HepG2 (cell line): ENCODE measurements around the gene CMIP. TPM values are rescaled to one million over a fixed set of nuclear protein-coding genes. Genes with fewer than 3 reads are reported as not detected.

Experiments
- ATAC-seq: fragments of 200-7000 bp; cut with Tn5 transposase; 3 replicates; pipeline ENCODE4 v1.9.1; 2020; ENCODE audit warnings: mild to moderate bottlenecking, moderate library complexity
- BruUV-seq: library from RNA; stranded (reverse); fragments of 400-500 nt; replicated peaks from 2 replicates; lab custom pipeline; 2021; lab: Mats Ljungman, UMichigan
- CTCF ChIA-PET: fragments of 300-600 bp; formaldehyde crosslinking; extraction: SDS; loops from one replicate; lab custom pipeline; 2021; ENCODE audit warnings: low total read pairs, inconsistent platforms, low intra/inter-chr PET ratio; lab: Yijun Ruan, JAX
- POLR2A ChIA-PET: fragments of 350-600 bp; sonication (Branson Sonifier 250); formaldehyde crosslinking; loops from one replicate; lab custom pipeline; 2020; ENCODE audit warnings: antibody characterized with exemption, inconsistent platforms; lab: Yijun Ruan, JAX
- DNase-seq: peaks from one replicate; pipeline ENCODE4 v3.0.0-alpha.2; 2015; ENCODE audit warnings: low spot score
- FAIRE-seq: peaks from 3 replicates; lab custom pipeline; 2011; peaks lifted over from hg19 to GRCh38; lab: Jason Lieb, UNC
- H2AFZ ChIP-seq: one replicate; pipeline ENCODE4 v1.6.1; 2011; ENCODE audit warnings: low read length, inconsistent platforms
- H3K27ac ChIP-seq: fragments of 300-600 bp; 3 replicates; pipeline ENCODE4 v1.8.0; 2011; ENCODE audit warnings: mixed run types, mild to moderate bottlenecking, mixed read lengths, low read length, inconsistent platforms; ENCODE audit not compliant: insufficient read depth; ENCODE audit errors: extremely low read length
- H3K27me3 ChIP-seq, 2 experiments: fragments of 200-600 bp in 1 of 2; 2 replicates in 1 of 2; 3 replicates in 1 of 2; pipeline versions ENCODE4 v1.6.0 to v1.8.0; 2011; ENCODE audit warnings: low read length in 2 of 2, mild to moderate bottlenecking in 2 of 2, moderate library complexity in 2 of 2, inconsistent platforms in 1 of 2; ENCODE audit not compliant: insufficient read depth in 2 of 2, control insufficient read depth in 1 of 2
- H3K36me3 ChIP-seq, 2 experiments: fragments of 200-600 bp in 1 of 2; replicated peaks in 1 of 2; 2 replicates in 1 of 2; 3 replicates in 1 of 2; pipeline versions ENCODE4 v1.5.1 to v1.8.0; 2011; ENCODE audit warnings: low read length in 2 of 2, inconsistent platforms in 1 of 2; ENCODE audit not compliant: insufficient read depth in 2 of 2, control insufficient read depth in 1 of 2
- H3K4me1 ChIP-seq: 2 replicates; pipeline ENCODE4 v1.5.1; 2012; ENCODE audit warnings: low read length, inconsistent platforms; ENCODE audit not compliant: insufficient read depth
- H3K4me2 ChIP-seq: 2 replicates; pipeline ENCODE4 v1.6.0; 2011; ENCODE audit warnings: low read depth, low read length, inconsistent platforms
- H3K4me3 ChIP-seq, 3 experiments: fragments of 200-600 bp in 1 of 3; sonication (generic), shearing (Covaris generic) in 1 of 3; replicated peaks in 1 of 3; 2 replicates each; pipeline ENCODE4 v1.5.1; 2011 to 2016; ENCODE audit warnings: low read length in 3 of 3, inconsistent platforms in 2 of 3, low read depth in 2 of 3, mild to moderate bottlenecking in 2 of 3, control low read depth in 1 of 3, mixed read lengths in 1 of 3; ENCODE audit not compliant: insufficient read depth in 1 of 3
- H3K79me2 ChIP-seq: one replicate; pipeline ENCODE4 v1.6.1; 2011; ENCODE audit warnings: low read length, inconsistent platforms; ENCODE audit not compliant: insufficient read depth
- H3K9ac ChIP-seq: 2 replicates; pipeline ENCODE4 v1.6.0; 2011; ENCODE audit warnings: mild to moderate bottlenecking, low read depth, low read length, inconsistent platforms; ENCODE audit not compliant: insufficient read depth
- H3K9me3 ChIP-seq: 2 replicates; pipeline ENCODE4 v1.5.1; 2012; ENCODE audit warnings: mild to moderate bottlenecking, low read length
- H4K20me1 ChIP-seq: 2 replicates; pipeline ENCODE4 v1.6.0; 2011; ENCODE audit warnings: inconsistent platforms, mild to moderate bottlenecking, low read length, moderate library complexity; ENCODE audit not compliant: insufficient read depth
- ARNT2 ChIP-seq: sonication (generic); formaldehyde crosslinking; IDR thresholded peaks from 2 replicates; pipeline ENCODE4 v1.8.0; 2022; ENCODE audit warnings: mild to moderate bottlenecking, low read depth, missing genetic modification reagents, moderate library complexity
- DZIP1 ChIP-seq: sonication (generic); formaldehyde crosslinking; IDR thresholded peaks from 2 replicates; pipeline ENCODE4 v1.5.0; 2020; ENCODE audit warnings: mild to moderate bottlenecking, missing genetic modification reagents
- FOXC1 ChIP-seq: sonication (generic); formaldehyde crosslinking; IDR thresholded peaks from 2 replicates; pipeline ENCODE4 v1.8.0; 2022; ENCODE audit warnings: mild to moderate bottlenecking, missing genetic modification reagents, borderline replicate concordance
- GATAD1 ChIP-seq: IDR thresholded peaks from 2 replicates; pipeline ENCODE4 v1.6.1; 2016; ENCODE audit warnings: missing genetic modification reagents, missing compliant biosample characterization
- KDM5B ChIP-seq: sonication (generic); formaldehyde crosslinking; IDR thresholded peaks from 2 replicates; pipeline ENCODE4 v1.4.0; 2020; ENCODE audit warnings: missing genetic modification reagents, mild to moderate bottlenecking, borderline replicate concordance
- MEIS1 ChIP-seq: sonication (generic); formaldehyde crosslinking; IDR thresholded peaks from 2 replicates; pipeline ENCODE4 v1.9.0; 2021; ENCODE audit warnings: mild to moderate bottlenecking, missing genetic modification reagents, moderate library complexity, borderline replicate concordance
- MIER2 ChIP-seq: IDR thresholded peaks from 2 replicates; pipeline ENCODE4 v1.6.1; 2016; ENCODE audit warnings: missing biosample characterization, missing genetic modification reagents
- MIER3 ChIP-seq: IDR thresholded peaks from 2 replicates; pipeline ENCODE4 v1.6.1; 2016; ENCODE audit warnings: missing compliant biosample characterization, borderline replicate concordance
- MYC ChIP-seq: sonication (generic); formaldehyde crosslinking; IDR thresholded peaks from 2 replicates; pipeline ENCODE4 v1.9.0; 2021; ENCODE audit warnings: missing genetic modification reagents, borderline replicate concordance
- MYNN ChIP-seq: sonication (generic); formaldehyde crosslinking; IDR thresholded peaks from 2 replicates; pipeline ENCODE4 v1.4.0; 2020; ENCODE audit warnings: mild to moderate bottlenecking, low read depth, missing genetic modification reagents
- NFIC ChIP-seq: IDR thresholded peaks from 2 replicates; pipeline ENCODE4 v1.6.1; 2012; ENCODE audit warnings: mild to moderate bottlenecking, low read length, inconsistent platforms
- RBFOX2 ChIP-seq: fragments of 200-400 bp; formaldehyde crosslinking; IDR thresholded peaks from 2 replicates; pipeline ENCODE4 v1.6.1; 2017; ENCODE audit warnings: low read depth, mild to moderate bottlenecking, low read length
- SALL1 ChIP-seq: sonication (generic); formaldehyde crosslinking; IDR thresholded peaks from 2 replicates; pipeline ENCODE4 v1.8.0; 2022; ENCODE audit warnings: mild to moderate bottlenecking, missing genetic modification reagents
- SSRP1 ChIP-seq: IDR thresholded peaks from 2 replicates; pipeline ENCODE4 v1.6.1; 2016; ENCODE audit warnings: control low read depth
- U2AF1 ChIP-seq: fragments of 200-400 bp; formaldehyde crosslinking; optimal IDR thresholded peaks from 2 replicates; pipeline ENCODE3; 2017; ENCODE audit warnings: mild to moderate bottlenecking, low read depth, low read length
- YEATS2 ChIP-seq: sonication (generic); formaldehyde crosslinking; IDR thresholded peaks from 2 replicates; pipeline ENCODE4 v1.4.0; 2020; ENCODE audit warnings: missing genetic modification reagents, borderline replicate concordance
- ZBTB7B ChIP-seq: sonication (generic); formaldehyde crosslinking; IDR thresholded peaks from 2 replicates; pipeline ENCODE4 v1.4.0; 2020; ENCODE audit warnings: missing genetic modification reagents
- ZFY ChIP-seq: sonication (generic); formaldehyde crosslinking; IDR thresholded peaks from 2 replicates; pipeline ENCODE4 v1.4.0; 2020; ENCODE audit warnings: missing genetic modification reagents
- WGBS: methylation state at CpG from one replicate; pipeline ENCODE4 v1.1.6; 2017; ENCODE audit warnings: low lambda C conversion rate; 5-methylcytosine and 5-hydroxymethylcytosine counted together
- in situ Hi-C: cut with HindIII; loops from 2 replicates; pipeline ENCODE4 v1.10.0; 2017; ENCODE audit warnings: low pct_unique_long_range_greater_than_20kb; ENCODE audit not compliant: extremely low pct_ligation_motif_present
- intact Hi-C: fragments of 100-400 bp; cut with micrococcal nuclease; formaldehyde crosslinking; loops from one replicate; pipeline ENCODE4 v1.10.0; 2022; ENCODE audit not compliant: unreplicated experiment
- polyA plus RNA-seq, 8 experiments: library from polyadenylated mRNA; depleted of rRNA in 3 of 8; stranded (reverse) in 7 of 8; unstranded in 1 of 8; fragments of >200 nt; fragmentation: Illumina TruSeq in 4 of 8; extraction: Trizol in 4 of 8; gene quantifications; 2 replicates each; pipeline versions ENCODE4 v1.2.1 to v1.2.3, GENCODE V29; 2011 to 2016; ENCODE audit warnings: low read depth in 4 of 8, missing spikeins in 1 of 8, mixed read lengths in 1 of 8; ENCODE audit not compliant: insufficient read depth in 1 of 8
- total RNA-seq, 5 experiments: library from RNA; depleted of rRNA; stranded (reverse); fragments of >200 nt; fragmentation: Illumina TruSeq; extraction: Trizol; gene quantifications; 2 replicates each; pipeline ENCODE4 v1.2.3, GENCODE V29; 2016; ENCODE audit warnings: low read depth in 1 of 5
- TF ChIP-seq, protein P1 (sequence below): sonication (generic); formaldehyde crosslinking; IDR thresholded peaks from 2 replicates; pipeline ENCODE4 v1.4.0; 2020; ENCODE audit warnings: mild to moderate bottlenecking, missing genetic modification reagents
- TF ChIP-seq, protein P2 (sequence below): sonication (generic); formaldehyde crosslinking; IDR thresholded peaks from 2 replicates; pipeline ENCODE4 v1.5.0; 2020; ENCODE audit warnings: missing genetic modification reagents

CMIP gene
- total and polyA plus RNA-seq, 2 of the 13 experiments (the other 11 are each of a cell fraction or from before 2014, with no cell fraction given) = 10.9 to 18.1 TPM

- Histone ChIP-seq H3K4me1 (peaks cover 56% of the 10 kb centered on the region), H3K27ac (peak overlapping the region; percentile 89), H3K4me3 (peak overlapping the region; percentile 92 to 99 (median 93)), H3K79me2 (peaks cover 67% of the 10 kb centered on the region), H3K27me3 (peaks cover 0 to 8% of the 10 kb centered on the region in 2 experiments; a peak in 2 of 5 replicates), H3K9ac (peak overlapping the region; percentile 92), H3K9me3 (no peaks in the 10 kb centered on the region), H2AFZ (no peak overlapping the region), H4K20me1 (peaks cover 8% of the 10 kb centered on the region; the same call in 1 of the 2 replicates), H3K36me3 (no peaks in the 10 kb centered on the region; a peak in 2 of 5 replicates), H3K4me2 (peak overlapping the region; percentile 97)
- FAIRE-seq (no peak), DNase-seq (no peak), ATAC-seq (no peak)
- in situ Hi-C loops (no loop called here), intact Hi-C loops (no loop called here)
- CTCF ChIA-PET = no interaction called here
- 0% methylated on average over 14 of the region's 14 CpGs for WGBS
- POLR2A ChIA-PET = interaction anchor here (0.6 to 4.8 kb wide), 8 partner anchors 10 to 370 kb away, joined by 3 to 61 read pairs (median 4); partner anchors contain the start of gene C16orf46
- BruUV-seq = no TSS peak
- TF ChIP-seq DZIP1 (CRISPR knock-in tag) (no peak), RBFOX2 (peak; percentile 10; the same call in 1 of the 2 replicates), GATAD1 (CRISPR knock-in tag) (0 out of 2 replicates have a peak, but pooled peaks have one; percentile 1), FOXC1 (0 out of 2 replicates have a peak, but pooled peaks have one; percentile 8), ARNT2 (CRISPR knock-in tag) (0 out of 2 replicates have a peak, but pooled peaks have one; percentile 10), NFIC (no peak), KDM5B (peak; percentile 5; the same call in 1 of the 2 replicates), MIER3 (CRISPR knock-in tag) (0 out of 2 replicates have a peak, but pooled peaks have one; percentile 3), ZBTB7B (CRISPR knock-in tag) (peak; percentile 19; the same call in 1 of the 2 replicates), MEIS1 (CRISPR knock-in tag) (0 out of 2 replicates have a peak, but pooled peaks have one; percentile 7), MYNN (CRISPR knock-in tag) (peak; percentile 12; the same call in 1 of the 2 replicates), YEATS2 (0 out of 2 replicates have a peak, but pooled peaks have one; percentile 9), MYC (CRISPR knock-in tag) (0 out of 2 replicates have a peak, but pooled peaks have one; percentile 6), U2AF1 (peak; percentile 74), SALL1 (0 out of 2 replicates have a peak, but pooled peaks have one; percentile 0), SSRP1 (CRISPR knock-in tag) (0 out of 2 replicates have a peak, but pooled peaks have one; percentile 33), ZFY (0 out of 2 replicates have a peak, but pooled peaks have one; percentile 23), MIER2 (CRISPR knock-in tag) (no peak)
- TF ChIP-seq, protein P1, sequence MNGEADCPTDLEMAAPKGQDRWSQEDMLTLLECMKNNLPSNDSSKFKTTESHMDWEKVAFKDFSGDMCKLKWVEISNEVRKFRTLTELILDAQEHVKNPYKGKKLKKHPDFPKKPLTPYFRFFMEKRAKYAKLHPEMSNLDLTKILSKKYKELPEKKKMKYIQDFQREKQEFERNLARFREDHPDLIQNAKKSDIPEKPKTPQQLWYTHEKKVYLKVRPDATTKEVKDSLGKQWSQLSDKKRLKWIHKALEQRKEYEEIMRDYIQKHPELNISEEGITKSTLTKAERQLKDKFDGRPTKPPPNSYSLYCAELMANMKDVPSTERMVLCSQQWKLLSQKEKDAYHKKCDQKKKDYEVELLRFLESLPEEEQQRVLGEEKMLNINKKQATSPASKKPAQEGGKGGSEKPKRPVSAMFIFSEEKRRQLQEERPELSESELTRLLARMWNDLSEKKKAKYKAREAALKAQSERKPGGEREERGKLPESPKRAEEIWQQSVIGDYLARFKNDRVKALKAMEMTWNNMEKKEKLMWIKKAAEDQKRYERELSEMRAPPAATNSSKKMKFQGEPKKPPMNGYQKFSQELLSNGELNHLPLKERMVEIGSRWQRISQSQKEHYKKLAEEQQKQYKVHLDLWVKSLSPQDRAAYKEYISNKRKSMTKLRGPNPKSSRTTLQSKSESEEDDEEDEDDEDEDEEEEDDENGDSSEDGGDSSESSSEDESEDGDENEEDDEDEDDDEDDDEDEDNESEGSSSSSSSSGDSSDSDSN (CRISPR knock-in tag) = peak; percentile 5; the same call in 1 of the 2 replicates
- TF ChIP-seq, protein P2, sequence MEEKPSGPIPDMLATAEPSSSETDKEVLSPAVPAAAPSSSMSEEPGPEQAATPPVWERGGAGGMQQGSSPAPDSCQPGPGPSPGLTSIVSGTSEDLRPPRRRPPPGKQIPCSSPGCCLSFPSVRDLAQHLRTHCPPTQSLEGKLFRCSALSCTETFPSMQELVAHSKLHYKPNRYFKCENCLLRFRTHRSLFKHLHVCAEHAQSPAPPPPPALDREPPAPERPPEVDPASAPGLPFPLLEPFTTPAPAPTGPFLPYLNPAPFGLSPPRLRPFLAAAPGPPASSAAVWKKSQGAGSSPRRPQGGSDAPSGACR (CRISPR knock-in tag) = 0 out of 2 replicates have a peak, but pooled peaks have one; percentile 17
Observed at GRCh38 chr16:81446907-81447268, 2.3 kb downstream of the CMIP start.
